Liver (tissue), 9 donors: ENCODE measurements around the gene ABHD16B. TPM values are rescaled to one million over a fixed set of nuclear protein-coding genes. Genes with fewer than 3 reads are reported as not detected.

Experiments
- DNase-seq: peaks from one replicate; pipeline ENCODE4 v3.0.0-alpha.2; 2017; ENCODE audit warnings: low spot score
- H3K27ac ChIP-seq, 2 donors: one replicate each; pipeline ENCODE4 v1.7.0; 2013; ENCODE audit warnings: inconsistent platforms in 2 of 2, low read length in 2 of 2, control low read depth in 1 of 2, low read depth in 1 of 2, mild to moderate bottlenecking in 1 of 2
- H3K27me3 ChIP-seq, 4 donors: one replicate each; pipeline versions ENCODE4 v1.6.1 to v1.7.0; 2013; ENCODE audit warnings: low read length in 3 of 4, inconsistent platforms in 1 of 4, mild to moderate bottlenecking in 1 of 4, moderate library complexity in 1 of 4; ENCODE audit not compliant: control insufficient read depth in 4 of 4, insufficient read depth in 4 of 4
- H3K36me3 ChIP-seq, 4 donors: one replicate each; pipeline versions ENCODE4 v1.6.1 to v1.7.0; 2013; ENCODE audit warnings: low read length in 3 of 4, mild to moderate bottlenecking in 3 of 4, low read depth in 1 of 4, moderate library complexity in 1 of 4; ENCODE audit not compliant: control insufficient read depth in 4 of 4, insufficient read depth in 3 of 4
- H3K4me1 ChIP-seq, 4 donors: one replicate each; pipeline versions ENCODE4 v1.6.1 to v1.7.0; 2013; ENCODE audit warnings: low read length in 3 of 4, mild to moderate bottlenecking in 3 of 4, moderate library complexity in 1 of 4; ENCODE audit not compliant: control insufficient read depth in 4 of 4, insufficient read depth in 4 of 4
- H3K4me3 ChIP-seq, 3 donors: one replicate each; pipeline versions ENCODE4 v1.6.1 to v1.7.0; 2013; ENCODE audit warnings: low read length in 3 of 3, control low read depth in 1 of 3, low read depth in 1 of 3, mild to moderate bottlenecking in 1 of 3
- H3K9ac ChIP-seq, 2 donors: one replicate each; pipeline ENCODE4 v1.7.0; 2013; ENCODE audit warnings: low read length in 2 of 2, mild to moderate bottlenecking in 2 of 2, moderate library complexity in 2 of 2, control low read depth in 1 of 2, low read depth in 1 of 2
- H3K9me3 ChIP-seq, 4 donors: one replicate each; pipeline versions ENCODE4 v1.6.1 to v1.7.0; 2013; ENCODE audit warnings: low read length in 3 of 4; ENCODE audit not compliant: control insufficient read depth in 4 of 4
- ATF3 ChIP-seq: IDR thresholded peaks from 2 replicates; pipeline ENCODE4 v1.6.1; 2016; ENCODE audit warnings: antibody characterized with exemption
- CTCF ChIP-seq: fragments of 150-350 bp; IDR thresholded peaks from 2 replicates; pipeline ENCODE4 v1.5.1; 2017; ENCODE audit warnings: improper control_type of control experiment, low read depth, low read length; ENCODE audit not compliant: missing input control
- EGR1 ChIP-seq, 2 donors: IDR thresholded peaks; 2 replicates each; pipeline ENCODE4 v1.6.1; 2016 to 2018; ENCODE audit warnings: antibody characterized with exemption in 2 of 2, low read depth in 2 of 2
- FOXA1 ChIP-seq: IDR thresholded peaks from 2 replicates; pipeline ENCODE4 v1.6.1; 2016; ENCODE audit warnings: antibody characterized with exemption
- FOXA2 ChIP-seq: IDR thresholded peaks from 2 replicates; pipeline ENCODE4 v1.6.1; 2016; ENCODE audit warnings: antibody characterized with exemption
- GABPA ChIP-seq, 2 donors: IDR thresholded peaks in 1 of 2; conservative IDR thresholded peaks in 1 of 2; 2 replicates each; pipeline ENCODE4 v1.6.1; 2016; ENCODE audit warnings: antibody characterized with exemption in 2 of 2, mild to moderate bottlenecking in 1 of 2, moderate library complexity in 1 of 2
- HNF4A ChIP-seq, 2 donors: conservative IDR thresholded peaks; 2 replicates each; pipeline ENCODE4 v1.6.1; 2016; ENCODE audit warnings: antibody characterized with exemption in 2 of 2, mild to moderate bottlenecking in 2 of 2
- HNF4G ChIP-seq: IDR thresholded peaks from 2 replicates; pipeline ENCODE4 v1.6.1; 2016; ENCODE audit warnings: antibody characterized with exemption
- JUND ChIP-seq, 2 donors: IDR thresholded peaks; 2 replicates each; pipeline ENCODE4 v1.6.1; 2016; ENCODE audit warnings: antibody characterized with exemption in 2 of 2
- MAX ChIP-seq: IDR thresholded peaks from 2 replicates; pipeline ENCODE4 v1.6.1; 2016; ENCODE audit warnings: antibody characterized with exemption
- NR2F2 ChIP-seq: IDR thresholded peaks from 2 replicates; pipeline ENCODE4 v1.6.1; 2016; ENCODE audit warnings: antibody characterized with exemption
- RAD21 ChIP-seq, 2 donors: IDR thresholded peaks; 2 replicates each; pipeline ENCODE4 v1.6.1; 2016; ENCODE audit warnings: antibody characterized with exemption in 2 of 2, mild to moderate bottlenecking in 2 of 2
- REST ChIP-seq: IDR thresholded peaks from 2 replicates; pipeline ENCODE4 v1.6.1; 2016; ENCODE audit warnings: antibody characterized with exemption, mild to moderate bottlenecking
- RXRA ChIP-seq, 2 donors: IDR thresholded peaks; 2 replicates each; pipeline ENCODE4 v1.6.1; 2017 to 2018; ENCODE audit warnings: antibody characterized with exemption in 2 of 2, mild to moderate bottlenecking in 1 of 2
- SP1 ChIP-seq: IDR thresholded peaks from 2 replicates; pipeline ENCODE4 v1.6.1; 2018; ENCODE audit warnings: antibody characterized with exemption, mild to moderate bottlenecking
- TAF1 ChIP-seq: conservative IDR thresholded peaks from 2 replicates; pipeline ENCODE4 v1.6.1; 2016; ENCODE audit warnings: antibody characterized with exemption, mild to moderate bottlenecking
- YY1 ChIP-seq: IDR thresholded peaks from 2 replicates; pipeline ENCODE4 v1.6.1; 2016; ENCODE audit warnings: antibody characterized with exemption, mild to moderate bottlenecking
- ZBTB33 ChIP-seq: IDR thresholded peaks from 2 replicates; pipeline ENCODE4 v1.6.1; 2016; ENCODE audit warnings: antibody characterized with exemption
- WGBS: extraction: QIAGEN DNeasy Blood & Tissue Kit; methylation state at CpG from one replicate; pipeline ENCODE4 v1.1.7; 2013; 5-methylcytosine and 5-hydroxymethylcytosine counted together
- polyA plus RNA-seq, 2 donors: library from polyadenylated mRNA; stranded (reverse) in 1 of 2; unstranded in 1 of 2; fragments of 200-250 nt in 1 of 2; fragments of >200 nt in 1 of 2; fragmentation: Nextera tagmentation in 1 of 2; extraction: Ambion mirVana in 1 of 2; gene quantifications; one replicate each; pipeline versions ENCODE4 v1.2.1 to v1.2.3, GENCODE V29; 2013 to 2015
- total RNA-seq, 2 donors: library from RNA; depleted of rRNA; stranded (reverse); fragments of >200 nt; gene quantifications; one replicate each; pipeline ENCODE4 v1.2.3, GENCODE V29; 2014
- donor health status: healthy.
- donor health status: healthy.
- donor health status: healthy.
- donor health status: healthy.
- donor health status: healthy.

The ABHD16B gene
- total and polyA plus RNA-seq, 4 donors, result 0.10 TPM; not detected in 3

GRCh38 chr20:63859166-63859699 is 2.1 kb upstream of the ABHD16B start:
- no peak for DNase-seq
- peaks cover 6 to 32% (median 14%) of the 10 kb centered on the region in 4 donors for H3K4me1 ChIP-seq
- no peak overlapping the region for H3K4me3 ChIP-seq
- H3K27ac ChIP-seq, result peak overlapping the region; percentile 24 to 47
- TF ChIP-seq YY1, result no peak
- no peak for TF ChIP-seq HNF4A (conservative IDR thresholded peaks at IDR 0.05)
- TF ChIP-seq TAF1, result no peak
- no peak for TF ChIP-seq ZBTB33
- no peak for TF ChIP-seq FOXA1
- no peak for TF ChIP-seq RXRA (IDR thresholded peaks at IDR 0.05)
- no peak for TF ChIP-seq MAX
- TF ChIP-seq RAD21 (IDR thresholded peaks at IDR 0.05), result no peak
- TF ChIP-seq CTCF, result no peak
- no peak for TF ChIP-seq EGR1 (IDR thresholded peaks at IDR 0.05; ENCODE audit: low read depth in 2 of 2)
- no peak for TF ChIP-seq NR2F2
- no peak for TF ChIP-seq GABPA (IDR thresholded peaks at IDR 0.05 in 1 of 2, conservative IDR thresholded peaks at IDR 0.05 in 1 of 2)
- TF ChIP-seq ATF3, result no peak
- no peak for TF ChIP-seq HNF4G
- no peak for TF ChIP-seq JUND (IDR thresholded peaks at IDR 0.05)
- no peak for TF ChIP-seq REST
- no peak for TF ChIP-seq SP1
- TF ChIP-seq FOXA2, result no peak
- H3K9ac ChIP-seq, result no peak overlapping the region
- no peaks in the 10 kb centered on the region for H3K27me3 ChIP-seq
- no peaks in the 10 kb centered on the region for H3K9me3 ChIP-seq
- peaks cover 0 to 2% (median 0%) of the 10 kb centered on the region in 4 donors for H3K36me3 ChIP-seq
- 46% methylated on average over 7 of the region's 7 CpGs for whole genome bisulfite sequencing
